Stimulated activated CD8-positive, alpha-beta memory T cell treated with anti-CD3 and anti-CD28 coated beads, Interleukin-12 subunit alpha, Interleukin-12 subunit beta, amount 100 ng/mL, for 24 hours (primary cell): ENCODE data around the gene TPO.
"Not testable (repeated sequence)": the region's sequence is repeated elsewhere in the genome, so short reads cannot be mapped to it uniquely, and the experiment has no call there.

Source experiments
- DNase-seq: peaks from one replicate; pipeline ENCODE4 v3.0.0-alpha.2; 2020; ENCODE audit errors: extremely low read depth

TPO gene

DNA sequence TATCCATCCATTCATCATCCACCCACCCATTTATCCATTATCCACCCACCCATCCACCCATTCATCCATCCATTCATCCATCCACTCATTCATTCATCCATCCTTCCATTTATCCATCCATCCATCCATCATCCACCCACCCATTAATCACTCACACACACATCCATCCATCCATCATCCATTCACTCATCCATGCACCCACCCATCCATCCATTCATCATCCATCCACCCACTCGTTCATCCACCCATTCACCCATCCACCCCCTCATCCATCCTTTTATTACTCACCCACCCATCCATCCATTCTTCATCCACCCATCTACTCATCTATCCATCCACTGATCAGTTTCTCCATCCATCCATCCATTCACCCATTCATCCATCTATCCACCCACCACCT lies 8.1 kb upstream of the TPO start:
- no peak for DNase-seq

DNA sequence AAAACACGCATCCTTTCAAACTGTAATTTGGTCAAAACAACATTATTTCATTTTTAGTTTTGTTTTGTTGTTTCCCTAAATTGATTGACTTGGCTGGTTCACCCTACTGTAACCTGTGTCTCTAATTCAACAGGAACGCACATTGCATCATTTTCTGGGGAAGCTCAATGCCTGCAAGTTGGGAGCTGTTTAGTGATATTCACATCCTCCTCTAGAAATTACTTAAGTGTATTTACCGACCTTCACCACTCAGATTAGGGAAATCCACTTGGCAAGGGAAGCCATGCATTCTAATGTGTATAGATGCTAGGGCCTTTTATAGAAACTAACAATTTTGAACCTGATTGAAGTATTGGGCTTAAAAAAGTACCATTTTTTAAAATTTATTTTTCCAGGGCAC lies 7.3 kb upstream of the TPO start:
- DNase-seq: no peak

DNA sequence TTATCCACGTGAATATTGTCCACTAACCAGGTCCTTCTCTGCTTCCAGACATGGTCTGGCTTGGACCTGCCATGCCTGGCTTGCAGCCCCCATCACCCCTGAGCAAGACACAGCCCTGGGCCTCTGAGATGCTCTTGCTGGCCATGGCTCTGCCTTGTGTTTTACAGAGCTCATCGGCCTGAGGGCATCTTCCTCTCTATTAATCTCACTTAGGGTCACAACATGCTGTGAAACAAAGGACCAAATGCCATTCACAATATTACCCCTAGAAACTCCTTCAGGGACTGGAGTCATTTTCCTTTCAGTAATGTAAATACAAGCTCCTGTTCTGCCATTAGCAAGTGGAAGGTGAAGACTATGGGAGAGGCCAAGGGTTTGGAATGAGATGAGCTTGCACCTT lies 6.8 kb upstream of the TPO start:
- no peak for DNase-seq

GRCh38 chr2:1407950-1408675 lies 5.2 kb upstream of the TPO start:
- DNase-seq: no peak

DNA sequence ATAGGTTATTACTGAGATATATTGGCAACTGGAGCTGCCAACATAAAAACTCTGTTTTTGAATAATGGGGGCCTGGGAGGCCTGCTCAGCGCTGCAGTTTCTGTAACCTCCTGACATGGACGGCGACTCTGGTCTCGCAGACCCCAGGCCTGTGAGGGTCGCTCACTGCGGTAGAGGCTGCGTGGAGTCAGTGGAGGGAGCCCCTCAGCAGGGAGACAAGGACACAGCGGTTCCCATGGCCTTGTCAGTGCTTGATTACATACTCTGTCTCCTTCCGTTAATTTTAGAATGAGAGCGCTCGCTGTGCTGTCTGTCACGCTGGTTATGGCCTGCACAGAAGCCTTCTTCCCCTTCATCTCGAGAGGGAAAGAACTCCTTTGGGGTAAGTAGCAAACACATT lies 858 bp downstream of the TPO start:
- no peak for DNase-seq

DNA sequence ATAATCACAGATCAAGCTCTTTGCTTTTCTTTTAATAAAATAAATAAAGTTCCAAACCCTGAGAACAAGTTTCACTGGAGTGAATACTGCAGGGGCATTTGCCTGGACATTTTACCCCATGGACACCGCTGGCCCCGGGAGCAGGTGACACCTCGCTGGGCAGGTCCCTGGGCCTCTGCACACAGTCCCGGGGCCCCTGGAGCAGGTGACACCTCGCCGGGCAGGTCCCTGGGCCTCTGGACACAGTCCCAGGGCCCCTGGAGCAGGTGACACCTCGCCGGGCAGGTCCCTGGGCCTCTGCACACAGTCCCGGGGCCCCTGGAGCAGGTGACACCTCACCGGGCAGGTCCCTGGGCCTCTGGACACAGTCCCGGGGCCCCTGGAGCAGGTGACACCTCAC lies 1.6 kb downstream of the TPO start:
- not testable (repeated sequence) for DNase-seq

GRCh38 chr2:1415501-1415900 lies 2.2 kb downstream of the TPO start:
- no peak for DNase-seq

GRCh38 chr2:1418566-1418965 lies 5.3 kb downstream of the TPO start:
- DNase-seq: no peak

DNA sequence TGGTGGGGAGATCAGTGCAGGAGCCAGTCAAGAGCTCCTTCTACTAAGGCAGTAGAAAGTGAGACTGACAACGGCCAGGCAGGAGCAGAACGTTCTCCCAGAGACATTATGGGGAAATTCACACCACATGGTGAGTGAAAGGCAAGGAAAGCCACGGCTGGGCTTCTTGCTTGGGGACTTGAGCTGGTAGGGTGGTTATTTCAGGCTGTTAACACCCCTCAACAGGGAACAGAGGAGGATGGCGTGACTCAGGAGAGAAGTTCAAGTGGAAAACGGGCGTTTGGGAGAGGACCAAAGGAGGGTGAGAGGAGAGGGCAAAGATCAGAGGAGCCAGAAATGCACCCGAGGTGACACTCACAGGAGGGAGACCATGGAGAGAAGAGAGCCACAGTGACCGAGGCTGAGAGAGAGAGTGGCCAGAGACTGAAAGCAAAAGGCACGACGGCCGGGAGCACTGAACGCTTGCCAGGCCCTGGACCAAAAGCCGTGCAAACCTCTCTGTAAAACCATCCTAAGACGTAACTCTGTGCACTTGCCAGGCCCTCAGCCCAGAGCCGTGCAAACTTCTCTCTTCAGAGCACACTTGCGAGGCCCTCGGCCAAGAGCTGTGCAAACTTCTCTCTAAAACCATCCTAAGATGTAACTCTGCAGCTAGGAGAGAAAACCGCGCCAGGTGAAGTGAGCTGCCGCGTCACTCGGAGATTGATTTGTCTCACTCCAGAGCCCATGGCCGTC lies 7.7 kb downstream of the TPO start:
- DNase-seq: no peak

DNA sequence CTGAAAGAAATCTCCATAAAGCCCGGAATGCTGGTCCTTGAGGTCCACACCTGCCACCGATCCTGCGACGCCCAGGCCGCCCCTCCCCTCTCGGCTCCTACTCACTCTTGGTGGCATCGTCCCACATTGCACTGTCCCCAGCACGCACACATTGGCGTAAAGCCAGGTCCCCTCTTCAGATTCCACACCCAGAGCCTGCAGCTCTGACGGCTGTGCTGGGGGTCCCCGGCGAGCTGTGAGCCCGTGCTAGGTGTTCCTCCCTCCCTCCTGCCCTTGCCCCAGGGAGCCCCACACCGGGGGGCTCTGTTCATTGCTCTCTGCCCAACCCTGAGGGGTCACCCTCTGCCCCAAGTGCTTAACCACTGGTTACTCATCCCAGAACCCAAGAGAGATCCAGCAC lies 8.5 kb downstream of the TPO start:
- DNase-seq: no peak

GRCh38 chr2:1422131-1422530 lies 8.9 kb downstream of the TPO start:
- no peak for DNase-seq

GRCh38 chr2:1422716-1423285 lies 9.5 kb downstream of the TPO start:
- no peak for DNase-seq

DNA sequence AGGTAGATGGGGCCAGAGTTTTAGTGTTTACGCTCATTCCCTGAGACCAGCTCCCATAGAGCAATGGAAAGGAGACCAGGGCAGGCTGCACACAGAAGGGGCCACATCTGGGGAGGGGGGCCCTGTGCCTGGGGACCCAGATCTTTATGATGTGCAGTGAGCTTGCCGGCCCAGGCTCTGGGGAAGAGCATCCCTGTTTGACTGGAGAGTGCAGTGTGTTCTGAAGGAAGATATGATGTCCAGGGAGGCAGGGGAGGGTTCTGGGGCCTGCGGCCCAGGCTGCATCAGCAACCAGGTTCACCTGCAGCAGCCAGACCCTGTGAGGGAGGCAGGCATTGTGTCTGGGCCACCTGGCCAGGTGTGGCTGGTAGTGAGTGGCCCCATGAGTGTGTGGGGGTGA lies 13.8 kb downstream of the TPO start:
- no peak for DNase-seq

DNA sequence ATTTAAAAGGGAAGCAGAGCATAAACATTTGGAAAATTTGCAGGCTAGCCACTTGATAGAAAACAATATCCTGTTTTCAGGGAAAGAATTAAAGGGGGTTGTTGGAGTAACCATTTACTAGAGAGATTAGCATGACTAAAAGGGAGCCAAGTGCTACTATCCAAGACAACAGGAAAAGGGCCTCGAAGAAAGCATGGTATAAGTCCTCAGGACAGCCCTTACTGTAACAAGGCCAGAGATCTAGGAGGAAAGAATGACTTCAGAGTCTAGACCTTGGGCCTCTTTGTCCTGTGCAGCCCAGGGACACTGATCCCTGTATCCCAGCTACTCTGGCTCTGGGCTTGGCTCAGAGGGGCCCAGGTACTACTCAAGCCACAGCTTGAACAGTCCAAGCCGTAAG lies 16.6 kb downstream of the TPO start:
- no peak for DNase-seq

DNA sequence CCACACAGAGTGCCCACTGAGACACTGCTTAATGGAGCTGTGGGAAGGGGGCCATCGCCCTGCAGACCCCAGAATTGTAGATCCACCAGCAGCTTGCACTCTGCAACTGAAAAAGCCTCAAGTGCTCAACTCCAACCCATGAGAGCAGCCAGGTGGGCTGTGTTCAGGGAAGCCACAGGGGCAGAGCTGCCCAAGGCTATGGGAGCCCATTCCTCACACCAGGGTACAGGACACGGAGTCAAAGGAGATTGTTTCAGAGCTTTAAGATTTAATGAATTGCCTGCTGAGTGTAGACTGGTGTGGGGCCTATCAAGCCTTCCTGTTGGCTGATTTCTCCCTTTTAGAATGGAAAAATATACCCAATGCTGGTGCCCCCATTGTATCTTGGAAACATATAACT lies 17.2 kb downstream of the TPO start:
- DNase-seq: no peak

GRCh38 chr2:1431886-1432400 lies 18.7 kb downstream of the TPO start:
- DNase-seq: no peak

- no peak for DNase-seq
Observed at GRCh38 chr2:1432726-1433125, 19.5 kb downstream of the TPO start.

- DNase-seq: no peak
Observed at GRCh38 chr2:1436369-1436768, 23.1 kb downstream of the TPO start.

DNA sequence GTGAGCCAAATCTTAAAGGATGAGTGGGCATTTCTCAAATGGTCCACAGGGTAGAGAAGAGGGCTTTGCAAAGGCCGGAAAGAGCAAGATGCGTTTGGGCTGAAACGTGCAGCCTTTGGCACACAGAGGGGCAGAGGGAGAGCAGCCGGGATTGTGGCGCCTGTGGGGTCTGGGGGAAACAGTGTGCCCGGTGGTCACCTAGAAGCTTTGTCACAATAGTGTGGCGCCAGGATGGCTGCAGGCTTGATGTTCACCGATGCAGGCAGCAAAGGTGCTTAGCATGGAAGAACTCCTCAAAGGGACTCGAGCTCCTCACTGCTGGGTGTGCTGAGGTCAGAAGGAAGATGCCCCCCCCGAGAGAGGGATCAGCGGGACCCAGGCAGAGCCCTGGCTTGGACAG lies 23.8 kb downstream of the TPO start:
- no peak for DNase-seq

DNA sequence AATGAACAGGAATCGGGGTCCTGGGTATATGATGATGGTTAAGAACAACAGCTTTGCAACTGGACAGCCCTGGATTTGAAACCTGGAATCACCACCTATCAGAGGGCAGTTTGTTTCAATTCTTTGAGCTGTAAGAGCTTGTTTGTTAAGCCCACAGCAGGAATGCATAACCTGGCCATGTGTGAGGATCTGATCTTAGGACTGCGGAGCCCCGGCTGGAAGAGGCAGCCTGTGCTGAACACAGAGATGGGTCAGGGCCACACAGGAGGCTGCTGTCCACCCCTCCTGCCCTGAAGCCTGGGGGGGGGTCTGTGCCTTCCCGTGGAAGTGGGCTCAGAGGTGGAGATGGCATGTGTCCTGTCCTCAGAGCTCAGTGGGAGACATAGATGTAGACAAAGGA lies 24.3 kb downstream of the TPO start:
- DNase-seq: no peak

DNA sequence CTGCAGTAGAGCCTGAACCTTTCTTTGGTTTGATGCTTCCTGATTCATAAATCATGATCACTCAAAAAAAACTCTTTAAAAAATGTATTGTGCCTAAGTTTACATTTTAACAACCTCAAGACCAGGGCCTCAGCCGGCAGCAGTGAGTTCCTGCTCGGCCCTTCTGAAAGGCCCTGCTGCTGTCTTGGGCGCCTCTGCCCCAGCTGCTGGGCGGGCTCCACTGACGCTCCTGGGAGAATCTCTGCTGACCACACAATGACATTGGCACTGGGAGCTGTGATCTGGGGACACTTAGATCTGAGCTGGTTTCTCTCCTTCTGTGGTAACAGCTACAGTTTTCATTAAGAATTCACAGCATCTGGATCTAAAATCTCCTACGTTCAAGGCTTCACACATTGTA lies 25.7 kb downstream of the TPO start:
- no peak for DNase-seq

DNA sequence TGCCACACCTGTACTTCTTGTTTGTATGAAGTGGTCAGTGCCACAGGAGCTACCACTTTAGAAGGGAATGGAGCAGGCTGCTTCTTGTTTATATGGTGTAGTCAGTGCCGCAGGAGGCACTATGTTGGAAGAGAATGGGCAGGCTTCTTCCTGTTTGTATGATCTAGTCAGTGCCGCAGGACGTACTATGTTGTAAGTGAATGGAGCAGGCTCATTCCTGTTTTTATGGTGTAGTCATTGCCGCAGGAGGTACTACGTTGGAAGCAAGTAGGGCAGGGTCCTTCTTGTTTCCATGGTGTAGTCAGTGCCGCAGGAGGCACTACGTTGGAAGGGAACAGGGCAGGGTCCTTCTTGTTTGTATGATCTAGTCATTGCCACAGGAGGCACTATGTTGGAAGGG lies 27.3 kb downstream of the TPO start:
- no peak for DNase-seq

DNA sequence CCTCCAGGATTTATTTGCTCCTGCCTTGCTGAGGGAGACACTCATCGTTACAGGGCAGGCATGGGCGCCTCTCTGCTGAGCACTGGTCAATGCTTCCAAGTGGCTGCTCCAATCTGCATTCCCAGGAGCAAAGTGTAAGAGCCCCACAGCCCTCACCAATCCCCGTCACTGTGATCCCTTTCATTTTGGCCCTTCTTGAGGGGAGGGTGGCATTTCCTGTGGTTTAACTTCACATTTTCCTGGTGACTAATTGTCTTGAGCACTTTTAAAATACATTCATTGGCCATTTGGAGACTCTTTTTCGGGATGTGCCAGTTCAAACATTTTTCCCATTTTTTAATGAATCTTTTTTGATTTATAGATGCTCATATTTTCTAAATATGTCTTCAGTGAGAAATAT lies 33.0 kb downstream of the TPO start:
- DNase-seq: no peak
